Sigmoid colon (tissue), 4 donors: Measurements from ENCODE around the gene AFAP1.

Experiments
- EP300 ChIP-seq, 4 donors: sonication (generic); formaldehyde crosslinking; IDR thresholded peaks; one replicate each; pipeline ENCODE4 v1.6.1; 2017; ENCODE audit warnings: antibody characterized with exemption in 4 of 4
- POLR2A ChIP-seq, 2 donors: fragments of 450-650 bp; IDR thresholded peaks; one replicate each; pipeline ENCODE4 v1.6.1; 2016; ENCODE audit warnings: antibody characterized with exemption in 2 of 2, mild to moderate bottlenecking in 2 of 2, moderate library complexity in 2 of 2
- POLR2AphosphoS5 ChIP-seq, 4 donors: sonication (generic); formaldehyde crosslinking; IDR thresholded peaks; one replicate each; pipeline ENCODE4 v1.6.1; 2017; ENCODE audit warnings: antibody characterized with exemption in 4 of 4
- TF ChIP-seq, protein P1 (sequence below), 4 experiments: fragments of 450-650 bp in 3 of 4; fragments of 200-600 bp in 1 of 4; IDR thresholded peaks; one replicate each; pipeline ENCODE4 v1.5.1; 2016 to 2019; ENCODE audit warnings: antibody characterized with exemption in 4 of 4, mild to moderate bottlenecking in 3 of 4, moderate library complexity in 2 of 4

DNA sequence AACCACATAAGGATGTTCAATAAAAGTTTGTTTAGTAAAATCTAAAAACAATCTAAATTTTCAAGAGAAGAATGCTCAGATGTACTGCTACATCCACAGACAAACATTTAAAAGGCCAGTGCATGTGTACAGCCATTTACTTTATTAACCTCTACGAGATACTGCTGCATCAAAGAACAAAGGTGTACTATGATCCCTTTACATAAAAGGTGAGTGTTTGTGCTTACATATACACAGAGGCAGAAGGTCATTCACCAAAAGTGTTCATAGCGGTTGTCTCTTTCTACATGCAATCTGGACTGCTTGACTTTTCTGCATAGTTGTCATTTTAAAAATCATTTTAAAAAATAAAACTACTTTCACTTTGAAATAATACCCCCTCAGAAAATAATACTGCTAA is 81.7 kb downstream of the AFAP1 start:
- TF ChIP-seq, protein P1, sequence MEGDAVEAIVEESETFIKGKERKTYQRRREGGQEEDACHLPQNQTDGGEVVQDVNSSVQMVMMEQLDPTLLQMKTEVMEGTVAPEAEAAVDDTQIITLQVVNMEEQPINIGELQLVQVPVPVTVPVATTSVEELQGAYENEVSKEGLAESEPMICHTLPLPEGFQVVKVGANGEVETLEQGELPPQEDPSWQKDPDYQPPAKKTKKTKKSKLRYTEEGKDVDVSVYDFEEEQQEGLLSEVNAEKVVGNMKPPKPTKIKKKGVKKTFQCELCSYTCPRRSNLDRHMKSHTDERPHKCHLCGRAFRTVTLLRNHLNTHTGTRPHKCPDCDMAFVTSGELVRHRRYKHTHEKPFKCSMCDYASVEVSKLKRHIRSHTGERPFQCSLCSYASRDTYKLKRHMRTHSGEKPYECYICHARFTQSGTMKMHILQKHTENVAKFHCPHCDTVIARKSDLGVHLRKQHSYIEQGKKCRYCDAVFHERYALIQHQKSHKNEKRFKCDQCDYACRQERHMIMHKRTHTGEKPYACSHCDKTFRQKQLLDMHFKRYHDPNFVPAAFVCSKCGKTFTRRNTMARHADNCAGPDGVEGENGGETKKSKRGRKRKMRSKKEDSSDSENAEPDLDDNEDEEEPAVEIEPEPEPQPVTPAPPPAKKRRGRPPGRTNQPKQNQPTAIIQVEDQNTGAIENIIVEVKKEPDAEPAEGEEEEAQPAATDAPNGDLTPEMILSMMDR (IDR thresholded peaks at IDR 0.05): no peak
- TF ChIP-seq POLR2A (IDR thresholded peaks at IDR 0.05) (no peak), EP300 (IDR thresholded peaks at IDR 0.05) (no peak), POLR2AphosphoS5 (IDR thresholded peaks at IDR 0.05) (no peak)
